T-helper 2 cell treated with Interferon-gamma antibody and Interleukin-4, amounts not matched to agents 5 μg/mL and 100 μg/mL, for 36 hours (primary cell): ENCODE measurements around the gene RTP2.

Experiments
- DNase-seq: peaks from one replicate; pipeline ENCODE4 v3.0.0; 2021; ENCODE audit warnings: low spot score
- H3K27ac Mint-ChIP-seq: one replicate; pipeline ENCODE4 v1.8.0; 2021; ENCODE audit warnings: mild to moderate bottlenecking, mixed read lengths
- H3K27me3 Mint-ChIP-seq: one replicate; pipeline ENCODE4 v1.8.0; 2021; ENCODE audit warnings: low read depth, mixed read lengths
- H3K36me3 Mint-ChIP-seq: one replicate; pipeline ENCODE4 v1.8.0; 2021; ENCODE audit warnings: low read depth, mixed read lengths
- H3K4me1 Mint-ChIP-seq: one replicate; pipeline ENCODE4 v1.8.0; 2021; ENCODE audit warnings: low read depth, mixed read lengths
- H3K4me3 Mint-ChIP-seq: one replicate; pipeline ENCODE4 v1.8.0; 2022; ENCODE audit warnings: mild to moderate bottlenecking, moderate library complexity, mixed read lengths
- H3K9me3 Mint-ChIP-seq: one replicate; pipeline ENCODE4 v1.8.0; 2021; ENCODE audit warnings: mixed read lengths

RTP2 gene

GRCh38 chr3:187702507-187703033 lies at the start of gene RTP2:
Gene RTP2, minus strand, starts transcription at chr3:187702557. Its CDS starts 429 bp downstream, at chr3:187702128.
- DNase-seq, result no peak
- Mint-ChIP-seq H3K36me3 (no peaks in the 10 kb centered on the region), H3K4me1 (no peaks in the 10 kb centered on the region), H3K4me3 (no peak within 1 kb of the TSS), H3K9me3 (no peaks in the 10 kb centered on the region), H3K27ac (no peak within 1 kb of the TSS), H3K27me3 (peaks cover 24% of the 10 kb centered on the region)

GRCh38 chr3:187750513-187751123 lies 48.3 kb upstream of the RTP2 start:
- Mint-ChIP-seq H3K36me3 (no peaks in the 10 kb centered on the region), H3K4me3 (peak overlapping the region; percentile 57), H3K27me3 (no peaks in the 10 kb centered on the region), H3K4me1 (peaks cover 58% of the 10 kb centered on the region), H3K9me3 (no peaks in the 10 kb centered on the region), H3K27ac (peak overlapping the region; percentile 69)
- no peak for DNase-seq

GRCh38 chr3:187750006-187750512 lies 47.7 kb upstream of the RTP2 start:
- no peaks in the 10 kb centered on the region for H3K9me3 Mint-ChIP-seq
- no peaks in the 10 kb centered on the region for H3K36me3 Mint-ChIP-seq
- peak overlapping the region; percentile 56 for H3K27ac Mint-ChIP-seq
- peaks cover 62% of the 10 kb centered on the region for H3K4me1 Mint-ChIP-seq
- H3K27me3 Mint-ChIP-seq, result no peaks in the 10 kb centered on the region
- no peak for DNase-seq
- no peak overlapping the region for H3K4me3 Mint-ChIP-seq

- Mint-ChIP-seq H3K9me3 (no peaks in the 10 kb centered on the region), H3K4me3 (peak overlapping the region; percentile 96), H3K27me3 (no peaks in the 10 kb centered on the region), H3K4me1 (peaks cover 56% of the 10 kb centered on the region), H3K27ac (peak overlapping the region; percentile 100), H3K36me3 (peaks cover 11% of the 10 kb centered on the region)
- DNase-seq, result peak; percentile 83
Observed at GRCh38 chr3:187748050-187748481, 45.7 kb upstream of the RTP2 start.

- Mint-ChIP-seq H3K36me3 (peaks cover 11% of the 10 kb centered on the region), H3K27ac (peak overlapping the region; percentile 100), H3K4me1 (peaks cover 59% of the 10 kb centered on the region), H3K4me3 (peak overlapping the region; percentile 96), H3K9me3 (no peaks in the 10 kb centered on the region), H3K27me3 (no peaks in the 10 kb centered on the region)
- DNase-seq, result no peak
Observed at GRCh38 chr3:187747506-187747905, 45.1 kb upstream of the RTP2 start.

- Mint-ChIP-seq H3K4me3 (peak overlapping the region; percentile 96), H3K27ac (peak overlapping the region; percentile 100), H3K36me3 (peaks cover 11% of the 10 kb centered on the region), H3K9me3 (no peaks in the 10 kb centered on the region), H3K4me1 (peaks cover 61% of the 10 kb centered on the region), H3K27me3 (no peaks in the 10 kb centered on the region)
- DNase-seq, result no peak
Observed at GRCh38 chr3:187746442-187747281, 44.3 kb upstream of the RTP2 start.

GRCh38 chr3:187746059-187746441 lies 43.7 kb upstream of the RTP2 start:
- peaks cover 11% of the 10 kb centered on the region for H3K36me3 Mint-ChIP-seq
- H3K9me3 Mint-ChIP-seq, result no peaks in the 10 kb centered on the region
- H3K4me3 Mint-ChIP-seq, result peak overlapping the region; percentile 96
- peak overlapping the region; percentile 100 for H3K27ac Mint-ChIP-seq
- no peaks in the 10 kb centered on the region for H3K27me3 Mint-ChIP-seq
- no peak for DNase-seq
- H3K4me1 Mint-ChIP-seq, result peaks cover 61% of the 10 kb centered on the region

- Mint-ChIP-seq H3K4me1 (peaks cover 60% of the 10 kb centered on the region), H3K36me3 (peaks cover 11% of the 10 kb centered on the region), H3K27ac (peak within 1 kb of the TSS; percentile 100), H3K9me3 (no peaks in the 10 kb centered on the region), H3K27me3 (no peaks in the 10 kb centered on the region), H3K4me3 (peak within 1 kb of the TSS; percentile 96)
- DNase-seq, result peak; percentile 88
Observed at GRCh38 chr3:187745201-187746058, 43.1 kb upstream of the RTP2 start, which contains the start of gene BCL6. Gene BCL6, minus strand, starts transcription at chr3:187745468. Its CDS starts 11,775 bp downstream, at chr3:187733693.

GRCh38 chr3:187744169-187745151 lies 42.1 kb upstream of the RTP2 start:
- H3K4me1 Mint-ChIP-seq, result peaks cover 58% of the 10 kb centered on the region
- H3K27ac Mint-ChIP-seq, result peak overlapping the region; percentile 100
- peaks cover 11% of the 10 kb centered on the region for H3K36me3 Mint-ChIP-seq
- peak overlapping the region; percentile 96 for H3K4me3 Mint-ChIP-seq
- no peaks in the 10 kb centered on the region for H3K9me3 Mint-ChIP-seq
- peak; percentile 44 for DNase-seq
- H3K27me3 Mint-ChIP-seq, result no peaks in the 10 kb centered on the region

- H3K27ac Mint-ChIP-seq, result peak overlapping the region; percentile 100
- H3K27me3 Mint-ChIP-seq, result no peaks in the 10 kb centered on the region
- peak overlapping the region; percentile 96 for H3K4me3 Mint-ChIP-seq
- no peaks in the 10 kb centered on the region for H3K9me3 Mint-ChIP-seq
- peak; percentile 73 for DNase-seq
- H3K36me3 Mint-ChIP-seq, result peaks cover 11% of the 10 kb centered on the region
- peaks cover 53% of the 10 kb centered on the region for H3K4me1 Mint-ChIP-seq
Observed at GRCh38 chr3:187743195-187744141, 41.1 kb upstream of the RTP2 start.

- H3K27ac Mint-ChIP-seq, result peak overlapping the region; percentile 100
- no peaks in the 10 kb centered on the region for H3K9me3 Mint-ChIP-seq
- H3K27me3 Mint-ChIP-seq, result no peaks in the 10 kb centered on the region
- peak overlapping the region; percentile 96 for H3K4me3 Mint-ChIP-seq
- peaks cover 11% of the 10 kb centered on the region for H3K36me3 Mint-ChIP-seq
- H3K4me1 Mint-ChIP-seq, result peaks cover 45% of the 10 kb centered on the region
- DNase-seq, result no peak
Observed at GRCh38 chr3:187742351-187743171, 40.2 kb upstream of the RTP2 start.
